ENCODE results near the gene WDR49.

DNA sequence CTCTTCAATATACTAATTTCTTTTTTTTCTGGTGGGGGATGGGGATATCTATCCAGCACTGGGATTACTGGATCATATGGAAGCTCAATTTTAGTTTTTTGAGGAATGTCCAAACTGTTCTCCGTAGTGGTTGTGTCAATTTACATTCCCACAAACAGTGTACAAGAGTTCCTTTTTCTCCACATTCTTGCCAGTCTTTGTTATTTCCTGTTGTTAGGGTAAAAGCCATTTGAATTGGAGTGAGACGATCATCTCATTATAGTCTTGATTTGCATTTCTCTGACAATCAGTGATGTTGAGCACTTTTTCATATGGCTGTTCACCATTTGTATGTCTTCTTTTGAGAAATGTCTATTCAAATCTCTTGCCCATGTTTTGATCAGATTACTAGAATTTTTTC lies 12.8 kb upstream of the WDR49 start:
- TF ChIP-seq POLR2AphosphoS5 (IDR thresholded peaks at IDR 0.05) = no peak
- TF ChIP-seq, protein P1, sequence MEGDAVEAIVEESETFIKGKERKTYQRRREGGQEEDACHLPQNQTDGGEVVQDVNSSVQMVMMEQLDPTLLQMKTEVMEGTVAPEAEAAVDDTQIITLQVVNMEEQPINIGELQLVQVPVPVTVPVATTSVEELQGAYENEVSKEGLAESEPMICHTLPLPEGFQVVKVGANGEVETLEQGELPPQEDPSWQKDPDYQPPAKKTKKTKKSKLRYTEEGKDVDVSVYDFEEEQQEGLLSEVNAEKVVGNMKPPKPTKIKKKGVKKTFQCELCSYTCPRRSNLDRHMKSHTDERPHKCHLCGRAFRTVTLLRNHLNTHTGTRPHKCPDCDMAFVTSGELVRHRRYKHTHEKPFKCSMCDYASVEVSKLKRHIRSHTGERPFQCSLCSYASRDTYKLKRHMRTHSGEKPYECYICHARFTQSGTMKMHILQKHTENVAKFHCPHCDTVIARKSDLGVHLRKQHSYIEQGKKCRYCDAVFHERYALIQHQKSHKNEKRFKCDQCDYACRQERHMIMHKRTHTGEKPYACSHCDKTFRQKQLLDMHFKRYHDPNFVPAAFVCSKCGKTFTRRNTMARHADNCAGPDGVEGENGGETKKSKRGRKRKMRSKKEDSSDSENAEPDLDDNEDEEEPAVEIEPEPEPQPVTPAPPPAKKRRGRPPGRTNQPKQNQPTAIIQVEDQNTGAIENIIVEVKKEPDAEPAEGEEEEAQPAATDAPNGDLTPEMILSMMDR (IDR thresholded peaks at IDR 0.05) = no peak
- TF ChIP-seq POLR2A (IDR thresholded peaks at IDR 0.05) = no peak
